Liver (tissue), 9 donors: Measurements from ENCODE around the gene GPR18. TPM values are rescaled to one million over a fixed set of nuclear protein-coding genes. Genes with fewer than 3 reads are reported as not detected.
A peak's percentile ranks its signal among the peaks of the same experiment; 100 is the strongest.

ENCODE experiments used
- DNase-seq: peaks from one replicate; pipeline ENCODE4 v3.0.0-alpha.2; 2017; ENCODE audit warnings: low spot score
- H3K27ac ChIP-seq, 2 donors: one replicate each; pipeline ENCODE4 v1.7.0; 2013; ENCODE audit warnings: inconsistent platforms in 2 of 2, low read length in 2 of 2, control low read depth in 1 of 2, low read depth in 1 of 2, mild to moderate bottlenecking in 1 of 2
- H3K27me3 ChIP-seq, 4 donors: one replicate each; pipeline versions ENCODE4 v1.6.1 to v1.7.0; 2013; ENCODE audit warnings: low read length in 3 of 4, inconsistent platforms in 1 of 4, mild to moderate bottlenecking in 1 of 4, moderate library complexity in 1 of 4; ENCODE audit not compliant: control insufficient read depth in 4 of 4, insufficient read depth in 4 of 4
- H3K36me3 ChIP-seq, 4 donors: one replicate each; pipeline versions ENCODE4 v1.6.1 to v1.7.0; 2013; ENCODE audit warnings: low read length in 3 of 4, mild to moderate bottlenecking in 3 of 4, low read depth in 1 of 4, moderate library complexity in 1 of 4; ENCODE audit not compliant: control insufficient read depth in 4 of 4, insufficient read depth in 3 of 4
- H3K4me1 ChIP-seq, 4 donors: one replicate each; pipeline versions ENCODE4 v1.6.1 to v1.7.0; 2013; ENCODE audit warnings: low read length in 3 of 4, mild to moderate bottlenecking in 3 of 4, moderate library complexity in 1 of 4; ENCODE audit not compliant: control insufficient read depth in 4 of 4, insufficient read depth in 4 of 4
- H3K4me3 ChIP-seq, 3 donors: one replicate each; pipeline versions ENCODE4 v1.6.1 to v1.7.0; 2013; ENCODE audit warnings: low read length in 3 of 3, control low read depth in 1 of 3, low read depth in 1 of 3, mild to moderate bottlenecking in 1 of 3
- H3K9ac ChIP-seq, 2 donors: one replicate each; pipeline ENCODE4 v1.7.0; 2013; ENCODE audit warnings: low read length in 2 of 2, mild to moderate bottlenecking in 2 of 2, moderate library complexity in 2 of 2, control low read depth in 1 of 2, low read depth in 1 of 2
- H3K9me3 ChIP-seq, 4 donors: one replicate each; pipeline versions ENCODE4 v1.6.1 to v1.7.0; 2013; ENCODE audit warnings: low read length in 3 of 4; ENCODE audit not compliant: control insufficient read depth in 4 of 4
- EGR1 ChIP-seq, 2 donors: IDR thresholded peaks; 2 replicates each; pipeline ENCODE4 v1.6.1; 2016 to 2018; ENCODE audit warnings: antibody characterized with exemption in 2 of 2, low read depth in 2 of 2
- FOXA1 ChIP-seq: IDR thresholded peaks from 2 replicates; pipeline ENCODE4 v1.6.1; 2016; ENCODE audit warnings: antibody characterized with exemption
- FOXA2 ChIP-seq: IDR thresholded peaks from 2 replicates; pipeline ENCODE4 v1.6.1; 2016; ENCODE audit warnings: antibody characterized with exemption
- GABPA ChIP-seq, 2 donors: IDR thresholded peaks in 1 of 2; conservative IDR thresholded peaks in 1 of 2; 2 replicates each; pipeline ENCODE4 v1.6.1; 2016; ENCODE audit warnings: antibody characterized with exemption in 2 of 2, mild to moderate bottlenecking in 1 of 2, moderate library complexity in 1 of 2
- HNF4A ChIP-seq, 2 donors: conservative IDR thresholded peaks; 2 replicates each; pipeline ENCODE4 v1.6.1; 2016; ENCODE audit warnings: antibody characterized with exemption in 2 of 2, mild to moderate bottlenecking in 2 of 2
- HNF4G ChIP-seq: IDR thresholded peaks from 2 replicates; pipeline ENCODE4 v1.6.1; 2016; ENCODE audit warnings: antibody characterized with exemption
- MAX ChIP-seq: IDR thresholded peaks from 2 replicates; pipeline ENCODE4 v1.6.1; 2016; ENCODE audit warnings: antibody characterized with exemption
- NR2F2 ChIP-seq: IDR thresholded peaks from 2 replicates; pipeline ENCODE4 v1.6.1; 2016; ENCODE audit warnings: antibody characterized with exemption
- REST ChIP-seq: IDR thresholded peaks from 2 replicates; pipeline ENCODE4 v1.6.1; 2016; ENCODE audit warnings: antibody characterized with exemption, mild to moderate bottlenecking
- RXRA ChIP-seq, 2 donors: IDR thresholded peaks; 2 replicates each; pipeline ENCODE4 v1.6.1; 2017 to 2018; ENCODE audit warnings: antibody characterized with exemption in 2 of 2, mild to moderate bottlenecking in 1 of 2
- SP1 ChIP-seq: IDR thresholded peaks from 2 replicates; pipeline ENCODE4 v1.6.1; 2018; ENCODE audit warnings: antibody characterized with exemption, mild to moderate bottlenecking
- TAF1 ChIP-seq: conservative IDR thresholded peaks from 2 replicates; pipeline ENCODE4 v1.6.1; 2016; ENCODE audit warnings: antibody characterized with exemption, mild to moderate bottlenecking
- YY1 ChIP-seq: IDR thresholded peaks from 2 replicates; pipeline ENCODE4 v1.6.1; 2016; ENCODE audit warnings: antibody characterized with exemption, mild to moderate bottlenecking
- WGBS: extraction: QIAGEN DNeasy Blood & Tissue Kit; methylation state at CpG from one replicate; pipeline ENCODE4 v1.1.7; 2013; 5-methylcytosine and 5-hydroxymethylcytosine counted together
- polyA plus RNA-seq, 2 donors: library from polyadenylated mRNA; stranded (reverse) in 1 of 2; unstranded in 1 of 2; fragments of 200-250 nt in 1 of 2; fragments of >200 nt in 1 of 2; fragmentation: Nextera tagmentation in 1 of 2; extraction: Ambion mirVana in 1 of 2; gene quantifications; one replicate each; pipeline versions ENCODE4 v1.2.1 to v1.2.3, GENCODE V29; 2013 to 2015
- total RNA-seq, 2 donors: library from RNA; depleted of rRNA; stranded (reverse); fragments of >200 nt; gene quantifications; one replicate each; pipeline ENCODE4 v1.2.3, GENCODE V29; 2014
- TF ChIP-seq, protein P1 (sequence below): fragments of 150-350 bp; IDR thresholded peaks from 2 replicates; pipeline ENCODE4 v1.5.1; 2017; ENCODE audit warnings: improper control_type of control experiment, low read depth, low read length; ENCODE audit not compliant: missing input control
- TF ChIP-seq, protein P2 (sequence below): IDR thresholded peaks from 2 replicates; pipeline ENCODE4 v1.6.1; 2016; ENCODE audit warnings: antibody characterized with exemption
- TF ChIP-seq, protein P3 (sequence below): IDR thresholded peaks from 2 replicates; pipeline ENCODE4 v1.6.1; 2016; ENCODE audit warnings: antibody characterized with exemption
- donor health status: healthy.
- donor health status: healthy.
- donor health status: healthy.
- donor health status: healthy.
- donor health status: healthy.

Gene GPR18
- total and polyA plus RNA-seq, 4 donors: 0.13 to 1.0 (median 0.41) TPM

GRCh38 chr13:99257291-99257690, 888 bp downstream of the GPR18 start:
- Histone ChIP-seq H3K36me3 (peaks cover 0 to 8% (median 5%) of the 10 kb centered on the region in 4 donors), H3K4me1 (peaks cover 0 to 11% (median 8%) of the 10 kb centered on the region in 4 donors), H3K27ac (no peak overlapping the region), H3K9me3 (no peaks in the 10 kb centered on the region), H3K4me3 (no peak overlapping the region), H3K9ac (peak overlapping the region in 1 of 2 donors; percentile 39), H3K27me3 (no peaks in the 10 kb centered on the region)
- TF ChIP-seq, protein P1, sequence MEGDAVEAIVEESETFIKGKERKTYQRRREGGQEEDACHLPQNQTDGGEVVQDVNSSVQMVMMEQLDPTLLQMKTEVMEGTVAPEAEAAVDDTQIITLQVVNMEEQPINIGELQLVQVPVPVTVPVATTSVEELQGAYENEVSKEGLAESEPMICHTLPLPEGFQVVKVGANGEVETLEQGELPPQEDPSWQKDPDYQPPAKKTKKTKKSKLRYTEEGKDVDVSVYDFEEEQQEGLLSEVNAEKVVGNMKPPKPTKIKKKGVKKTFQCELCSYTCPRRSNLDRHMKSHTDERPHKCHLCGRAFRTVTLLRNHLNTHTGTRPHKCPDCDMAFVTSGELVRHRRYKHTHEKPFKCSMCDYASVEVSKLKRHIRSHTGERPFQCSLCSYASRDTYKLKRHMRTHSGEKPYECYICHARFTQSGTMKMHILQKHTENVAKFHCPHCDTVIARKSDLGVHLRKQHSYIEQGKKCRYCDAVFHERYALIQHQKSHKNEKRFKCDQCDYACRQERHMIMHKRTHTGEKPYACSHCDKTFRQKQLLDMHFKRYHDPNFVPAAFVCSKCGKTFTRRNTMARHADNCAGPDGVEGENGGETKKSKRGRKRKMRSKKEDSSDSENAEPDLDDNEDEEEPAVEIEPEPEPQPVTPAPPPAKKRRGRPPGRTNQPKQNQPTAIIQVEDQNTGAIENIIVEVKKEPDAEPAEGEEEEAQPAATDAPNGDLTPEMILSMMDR: no peak
- no peak for TF ChIP-seq REST
- TF ChIP-seq MAX: no peak
- no peak for TF ChIP-seq RXRA (IDR thresholded peaks at IDR 0.05)
- no peak for TF ChIP-seq EGR1 (IDR thresholded peaks at IDR 0.05; ENCODE audit: low read depth in 2 of 2)
- TF ChIP-seq TAF1: no peak
- no peak for TF ChIP-seq GABPA (IDR thresholded peaks at IDR 0.05 in 1 of 2, conservative IDR thresholded peaks at IDR 0.05 in 1 of 2)
- TF ChIP-seq YY1: no peak
- TF ChIP-seq, protein P2, sequence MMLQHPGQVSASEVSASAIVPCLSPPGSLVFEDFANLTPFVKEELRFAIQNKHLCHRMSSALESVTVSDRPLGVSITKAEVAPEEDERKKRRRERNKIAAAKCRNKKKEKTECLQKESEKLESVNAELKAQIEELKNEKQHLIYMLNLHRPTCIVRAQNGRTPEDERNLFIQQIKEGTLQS: no peak
- TF ChIP-seq FOXA2: no peak
- TF ChIP-seq, protein P3, sequence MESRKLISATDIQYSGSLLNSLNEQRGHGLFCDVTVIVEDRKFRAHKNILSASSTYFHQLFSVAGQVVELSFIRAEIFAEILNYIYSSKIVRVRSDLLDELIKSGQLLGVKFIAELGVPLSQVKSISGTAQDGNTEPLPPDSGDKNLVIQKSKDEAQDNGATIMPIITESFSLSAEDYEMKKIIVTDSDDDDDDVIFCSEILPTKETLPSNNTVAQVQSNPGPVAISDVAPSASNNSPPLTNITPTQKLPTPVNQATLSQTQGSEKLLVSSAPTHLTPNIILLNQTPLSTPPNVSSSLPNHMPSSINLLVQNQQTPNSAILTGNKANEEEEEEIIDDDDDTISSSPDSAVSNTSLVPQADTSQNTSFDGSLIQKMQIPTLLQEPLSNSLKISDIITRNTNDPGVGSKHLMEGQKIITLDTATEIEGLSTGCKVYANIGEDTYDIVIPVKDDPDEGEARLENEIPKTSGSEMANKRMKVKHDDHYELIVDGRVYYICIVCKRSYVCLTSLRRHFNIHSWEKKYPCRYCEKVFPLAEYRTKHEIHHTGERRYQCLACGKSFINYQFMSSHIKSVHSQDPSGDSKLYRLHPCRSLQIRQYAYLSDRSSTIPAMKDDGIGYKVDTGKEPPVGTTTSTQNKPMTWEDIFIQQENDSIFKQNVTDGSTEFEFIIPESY: no peak
- no peak for TF ChIP-seq HNF4A (conservative IDR thresholded peaks at IDR 0.05)
- TF ChIP-seq HNF4G: no peak
- no peak for TF ChIP-seq FOXA1
- TF ChIP-seq NR2F2: no peak
- no peak for TF ChIP-seq SP1
- WGBS: 84% methylated on average over 2 of the region's 2 CpGs
- DNase-seq: no peak

- Histone ChIP-seq H3K4me3 (no peak overlapping the region), H3K9me3 (no peaks in the 10 kb centered on the region), H3K4me1 (peaks cover 0 to 11% (median 8%) of the 10 kb centered on the region in 4 donors), H3K36me3 (peaks cover 2 to 8% (median 5%) of the 10 kb centered on the region in 4 donors), H3K27ac (no peak overlapping the region), H3K9ac (no peak overlapping the region), H3K27me3 (no peaks in the 10 kb centered on the region)
- DNase-seq: no peak
- WGBS: 81% methylated on average over 3 of the region's 3 CpGs
- TF ChIP-seq TAF1 (no peak), GABPA (IDR thresholded peaks at IDR 0.05 in 1 of 2, conservative IDR thresholded peaks at IDR 0.05 in 1 of 2) (no peak), HNF4G (no peak), HNF4A (conservative IDR thresholded peaks at IDR 0.05) (no peak), RXRA (IDR thresholded peaks at IDR 0.05) (no peak), REST (no peak)
- TF ChIP-seq, protein P1: no peak
These were observed 1.5 kb downstream of the GPR18 start for GRCh38 chr13:99256709-99257108.
